GM18861 (cell line): ENCODE measurements around the gene LYPD6B.
A peak's percentile ranks its signal among the peaks of the same experiment; 100 is the strongest.
"Not testable (repeated sequence)": the region's sequence is repeated elsewhere in the genome, so short reads cannot be mapped to it uniquely, and the experiment has no call there.

Experiments
- ATAC-seq: cut with Tn5 transposase; IDR thresholded peaks from one replicate; pipeline ENCODE4 v1.9.1; 2021; ENCODE audit not compliant: unreplicated experiment

LYPD6B gene

GRCh38 chr2:149188291-149188690 is 149.8 kb downstream of the LYPD6B start:
- no peak for ATAC-seq

DNA sequence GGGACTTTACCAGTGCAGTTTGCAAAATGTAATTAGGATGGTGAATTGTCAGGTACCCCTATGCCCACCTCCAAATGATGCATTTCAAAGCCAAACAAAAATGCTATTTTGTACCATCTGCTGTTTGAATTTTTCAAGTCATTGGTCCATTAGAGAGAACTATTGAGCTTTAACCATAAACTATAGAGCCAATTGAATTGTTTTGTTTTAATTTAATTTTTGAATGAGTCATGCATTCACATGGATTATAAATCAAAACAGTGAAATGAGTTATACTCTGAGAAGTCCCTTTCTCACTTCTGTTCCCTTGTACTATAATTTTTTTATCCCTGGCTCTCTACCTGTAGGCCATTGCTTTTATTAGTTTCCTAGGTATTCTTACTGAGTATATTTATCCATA is 151.3 kb downstream of the LYPD6B start:
- no peak for ATAC-seq

DNA sequence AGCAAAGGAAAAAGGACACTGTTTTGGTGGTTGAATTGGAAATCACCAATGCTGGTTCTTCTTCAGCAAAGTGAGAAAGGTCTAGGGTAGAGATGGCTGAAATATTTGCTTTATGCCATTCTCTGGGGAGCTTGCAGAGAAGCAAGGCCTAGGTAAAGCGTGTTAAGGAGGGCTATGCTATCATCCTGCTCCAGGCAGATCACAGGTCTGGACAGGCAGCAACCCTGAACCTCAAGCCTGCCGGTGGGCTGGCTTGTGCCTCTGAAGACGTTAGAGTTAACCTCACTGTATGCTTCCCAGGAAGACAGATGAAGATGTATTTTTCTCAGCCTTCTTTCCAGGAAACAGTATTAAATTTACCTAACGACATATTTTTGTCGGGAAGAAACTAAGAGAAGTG is 153.4 kb downstream of the LYPD6B start:
- ATAC-seq = no peak

DNA sequence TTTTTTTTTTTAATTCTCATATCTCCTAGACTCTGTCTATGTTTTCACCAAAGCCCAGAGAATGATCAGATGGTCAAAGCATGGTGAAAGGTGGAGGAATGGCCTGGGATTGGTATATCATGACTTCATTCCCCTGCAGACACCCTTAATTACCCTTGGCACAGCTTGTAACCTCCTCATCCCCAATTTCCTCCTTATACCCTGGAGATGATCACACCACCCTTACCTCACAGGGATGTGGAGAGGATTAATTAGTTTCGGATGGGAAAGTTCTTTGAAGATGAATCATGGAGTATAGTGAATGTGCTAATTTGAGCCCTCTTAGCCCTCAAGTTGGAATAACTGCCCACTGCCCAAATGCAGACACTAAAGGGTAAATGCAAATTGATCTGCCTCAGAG is 153.9 kb downstream of the LYPD6B start:
- ATAC-seq = no peak

DNA sequence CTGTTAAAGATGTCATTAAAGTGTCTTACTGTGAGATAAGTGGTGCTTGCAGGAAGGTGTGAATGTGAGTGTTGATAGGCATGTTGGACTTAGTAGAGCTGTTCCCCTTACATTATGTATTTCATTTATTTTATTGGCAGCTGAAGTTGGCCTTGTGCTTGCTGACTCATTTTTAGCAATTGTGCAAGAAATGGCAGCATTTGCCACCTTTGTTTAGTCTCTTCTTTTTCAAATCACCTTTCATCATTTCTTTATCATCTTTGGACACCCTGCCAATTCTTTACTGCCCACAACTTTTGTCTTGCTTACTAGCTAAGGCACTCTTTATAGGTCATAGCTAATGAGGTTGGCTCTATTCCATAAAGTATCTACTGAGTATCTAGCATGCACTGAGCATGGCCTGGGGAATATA is 161.6 kb downstream of the LYPD6B start:
- ATAC-seq = no peak

- ATAC-seq = no peak
These were observed 166.2 kb downstream of the LYPD6B start for GRCh38 chr2:149204686-149205085.

DNA sequence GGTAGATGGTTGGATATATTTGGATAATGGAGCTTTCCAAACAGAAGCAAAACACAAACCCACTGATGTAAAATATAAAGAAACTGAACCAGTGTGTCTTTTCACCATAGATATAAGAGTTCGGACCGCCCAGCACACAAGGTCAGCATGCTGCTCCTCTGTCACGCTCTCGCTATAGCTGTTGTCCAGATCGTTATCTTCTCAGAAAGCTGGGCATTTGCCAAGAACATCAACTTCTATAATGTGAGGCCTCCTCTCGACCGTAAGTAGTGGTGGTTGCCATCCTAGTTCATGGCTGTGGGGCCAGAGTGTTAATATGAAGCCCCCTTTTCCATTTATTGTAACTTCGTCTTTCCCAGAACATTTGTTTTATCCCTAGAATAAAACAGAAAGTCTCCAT is 166.6 kb downstream of the LYPD6B start:
- ATAC-seq = no peak

DNA sequence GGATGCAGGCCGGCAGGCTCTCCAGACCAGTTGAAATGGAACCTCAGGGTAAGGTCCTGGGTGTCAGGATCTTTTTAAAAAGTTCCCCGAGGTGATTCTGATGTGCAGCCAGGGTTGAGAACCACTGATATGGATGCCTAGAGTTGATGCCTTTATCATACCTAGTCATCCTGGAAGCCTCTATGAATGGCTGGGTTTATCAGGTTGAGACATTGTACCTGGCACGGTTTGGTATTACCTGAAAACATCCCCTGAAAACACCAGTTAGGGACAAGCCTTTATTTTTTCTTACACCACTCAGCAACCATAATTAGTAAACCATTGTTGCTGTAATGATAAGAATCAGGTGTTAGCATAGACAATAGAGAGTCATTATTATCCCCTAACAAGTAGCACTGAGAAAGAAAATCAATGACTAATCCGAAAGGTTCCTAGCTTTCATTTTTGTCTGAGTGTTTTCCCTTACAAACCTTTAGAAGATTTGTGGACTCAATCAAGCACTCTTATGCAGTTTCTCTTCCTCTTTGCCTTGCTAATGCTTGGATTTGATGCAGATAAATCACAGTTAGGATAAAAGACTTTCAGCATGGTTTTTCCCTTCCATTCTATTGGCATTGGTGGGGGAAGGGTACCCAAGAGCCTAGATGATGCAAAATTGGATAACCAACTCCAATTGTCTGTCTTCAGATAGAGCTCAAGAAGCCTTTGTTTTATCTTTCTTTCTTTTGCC is 175.4 kb downstream of the LYPD6B start:
- ATAC-seq = peak; percentile 82

DNA sequence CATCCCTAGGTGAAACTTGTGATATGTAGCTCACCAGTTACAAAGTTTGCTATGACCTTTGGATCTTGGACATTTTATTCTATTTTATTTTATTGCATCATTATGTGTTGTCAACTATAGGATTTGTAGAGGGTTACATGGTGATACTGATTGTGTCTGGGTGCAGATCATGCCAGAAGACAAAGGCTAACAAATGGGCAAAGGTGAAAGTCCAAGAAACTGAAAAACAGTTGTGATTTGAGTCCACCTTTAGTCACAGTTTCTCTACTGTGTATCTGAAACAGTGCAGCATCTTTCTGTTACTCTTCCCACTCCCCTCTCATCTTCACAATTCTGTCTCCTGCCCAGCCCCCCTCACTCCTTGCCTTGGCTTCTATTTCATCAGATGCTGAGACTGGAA is 180.0 kb downstream of the LYPD6B start:
- no peak for ATAC-seq

- ATAC-seq = no peak
These were observed 181.4 kb downstream of the LYPD6B start for GRCh38 chr2:149219856-149220255.

DNA sequence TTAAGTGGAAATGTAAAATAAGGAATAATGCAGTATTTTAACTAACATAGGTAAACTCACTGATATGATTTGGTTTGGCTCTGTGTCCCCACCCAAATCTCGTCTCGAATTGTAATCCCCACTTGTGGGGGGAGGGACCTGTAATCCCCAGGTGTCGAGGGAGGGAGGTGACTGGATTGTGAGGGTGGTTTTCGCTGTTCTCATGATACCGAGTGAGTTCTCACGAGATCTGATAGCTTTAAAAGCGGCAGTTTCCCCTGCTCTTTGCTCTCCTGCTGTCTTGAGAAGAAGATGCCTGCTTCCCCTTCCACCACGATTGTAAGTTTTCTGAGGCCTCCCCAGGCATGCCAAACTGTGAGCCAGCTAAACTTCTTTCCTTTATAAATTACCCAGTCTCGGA is 182.5 kb downstream of the LYPD6B start:
- no peak for ATAC-seq

GRCh38 chr2:149221898-149222297 is 183.4 kb downstream of the LYPD6B start:
- no peak for ATAC-seq

GRCh38 chr2:149223472-149224095 is 185.1 kb downstream of the LYPD6B start:
- no peak for ATAC-seq

GRCh38 chr2:149224543-149224942 is 186.0 kb downstream of the LYPD6B start:
- no peak for ATAC-seq

DNA sequence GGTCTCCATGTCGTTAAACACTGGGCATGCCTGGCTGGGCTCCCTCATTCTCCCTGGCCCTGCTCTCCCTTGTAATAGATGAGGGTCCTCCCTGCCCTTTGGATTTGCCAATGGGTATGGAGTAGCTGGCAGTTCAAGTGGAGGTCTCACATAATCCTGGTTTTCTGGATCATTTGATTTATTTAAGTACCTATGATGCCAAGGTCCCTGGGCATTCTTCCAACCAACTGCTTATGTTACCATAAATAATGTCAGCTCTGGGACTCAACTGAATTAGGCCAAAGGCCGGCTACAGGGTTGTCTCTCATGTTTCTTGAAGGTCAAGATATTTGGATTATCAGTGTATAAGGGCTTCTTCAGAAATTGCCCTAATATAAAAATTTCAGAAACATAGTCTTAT is 186.9 kb downstream of the LYPD6B start:
- no peak for ATAC-seq

GRCh38 chr2:149226790-149227189 is 188.3 kb downstream of the LYPD6B start:
- no peak for ATAC-seq

- ATAC-seq = no peak
These were observed 197.4 kb downstream of the LYPD6B start for GRCh38 chr2:149235816-149236375.

- ATAC-seq = no peak
These were observed 197.9 kb downstream of the LYPD6B start for GRCh38 chr2:149236410-149236809.

- ATAC-seq = no peak
These were observed 207.7 kb downstream of the LYPD6B start for GRCh38 chr2:149246186-149246585.

- not testable (repeated sequence) for ATAC-seq
These were observed 212.9 kb downstream of the LYPD6B start for GRCh38 chr2:149251436-149251835.

DNA sequence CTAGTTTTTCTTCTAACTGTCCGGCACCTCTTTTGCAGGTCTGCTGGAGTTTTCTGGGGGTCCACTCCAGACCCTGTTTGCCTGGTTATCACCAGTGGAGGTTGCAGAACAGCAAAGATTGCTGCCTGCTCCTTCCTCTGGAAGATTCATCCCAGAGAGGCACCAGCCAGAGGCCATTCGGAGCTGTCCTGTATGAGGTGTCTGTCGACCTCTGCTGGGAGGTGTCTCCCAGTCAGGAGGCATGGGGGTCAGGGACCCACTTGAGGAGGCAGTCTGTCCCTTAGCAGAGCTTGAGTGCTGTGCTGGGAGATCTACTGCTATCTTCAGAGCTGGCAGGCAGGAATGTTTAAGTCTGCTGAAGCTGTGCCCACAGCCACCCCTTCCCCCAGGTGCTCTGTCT is 218.4 kb downstream of the LYPD6B start:
- ATAC-seq = not testable (repeated sequence)

DNA sequence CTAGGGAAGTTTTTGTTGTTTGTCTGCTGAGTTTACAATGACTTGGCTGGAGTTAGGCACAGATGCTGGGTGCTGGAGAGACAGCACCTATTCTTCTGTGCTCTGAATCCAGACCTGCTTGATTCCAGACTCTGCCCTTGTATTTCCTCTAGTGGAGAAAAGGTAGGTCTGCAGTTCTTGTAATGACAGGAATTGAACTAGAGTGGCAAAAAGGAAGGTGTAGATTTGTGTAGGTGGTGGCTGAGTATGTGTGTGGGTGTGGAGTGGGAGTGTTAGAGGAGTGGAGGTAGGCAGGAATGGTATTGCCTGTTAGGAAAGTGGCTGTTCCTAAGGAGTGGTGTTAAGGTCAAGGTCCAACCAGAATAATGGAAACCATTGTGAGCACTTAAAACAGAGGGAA is 220.0 kb downstream of the LYPD6B start:
- ATAC-seq = no peak
